Measurements from ENCODE around the gene SPSB1.

SPSB1 gene

GRCh38 chr1:9265037-9265436 lies 27.7 kb upstream of the SPSB1 start:
- no peak for ATAC-seq

DNA sequence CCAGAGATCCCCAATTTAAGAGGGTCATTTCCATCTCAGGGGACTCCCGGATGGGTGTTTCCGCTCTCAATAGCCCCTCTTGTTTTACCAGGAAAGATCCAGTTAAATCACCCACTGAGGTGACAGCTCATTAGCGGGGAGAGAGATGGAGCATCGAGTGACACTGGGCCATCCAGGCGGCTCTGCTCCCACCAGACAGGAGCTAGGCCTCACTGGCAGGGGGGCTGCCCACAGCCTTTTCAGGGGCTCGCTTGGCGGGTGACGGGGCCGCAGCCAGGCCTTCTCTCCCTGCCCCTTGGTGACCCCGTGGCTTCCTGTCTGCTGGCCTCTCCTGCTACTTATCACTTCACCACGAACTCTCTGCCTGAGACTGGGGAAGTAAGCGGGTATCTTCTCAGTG lies 26.7 kb upstream of the SPSB1 start:
- ATAC-seq = no peak
- TF ChIP-seq ZNF8 (CRISPR knock-in tag; IDR thresholded peaks at IDR 0.05) (no peak), GLIS3 (CRISPR knock-in tag; IDR thresholded peaks at IDR 0.05) (no peak), ZC3H10 (CRISPR knock-in tag; IDR thresholded peaks at IDR 0.05) (no peak), ESRRG (CRISPR knock-in tag; IDR thresholded peaks at IDR 0.05) (no peak), OSR1 (CRISPR knock-in tag; IDR thresholded peaks at IDR 0.05) (no peak), ARNTL (CRISPR knock-in tag; IDR thresholded peaks at IDR 0.05; ENCODE audit: borderline replicate concordance, low read depth) (no peak), TCF4 (CRISPR knock-in tag; IDR thresholded peaks at IDR 0.05; ENCODE audit: borderline replicate concordance) (no peak), TOX (CRISPR knock-in tag; IDR thresholded peaks at IDR 0.05; ENCODE audit: borderline replicate concordance) (no peak), CSDC2 (CRISPR knock-in tag; IDR thresholded peaks at IDR 0.05) (no peak), ZFP30 (CRISPR knock-in tag; IDR thresholded peaks at IDR 0.05) (no peak), SNAI2 (CRISPR knock-in tag; IDR thresholded peaks at IDR 0.05) (no peak), ISL1 (CRISPR knock-in tag; IDR thresholded peaks at IDR 0.05) (no peak), POU6F1 (CRISPR knock-in tag; IDR thresholded peaks at IDR 0.05; ENCODE audit: borderline replicate concordance, low read depth) (no peak), BACH2 (CRISPR knock-in tag; IDR thresholded peaks at IDR 0.05; ENCODE audit: borderline replicate concordance) (no peak), ZFP3 (CRISPR knock-in tag; IDR thresholded peaks at IDR 0.05) (no peak), PATZ1 (CRISPR knock-in tag; IDR thresholded peaks at IDR 0.05; ENCODE audit: borderline replicate concordance) (no peak), PPARA (CRISPR knock-in tag; IDR thresholded peaks at IDR 0.05; ENCODE audit: borderline replicate concordance) (no peak)
- TF ChIP-seq, protein P1, sequence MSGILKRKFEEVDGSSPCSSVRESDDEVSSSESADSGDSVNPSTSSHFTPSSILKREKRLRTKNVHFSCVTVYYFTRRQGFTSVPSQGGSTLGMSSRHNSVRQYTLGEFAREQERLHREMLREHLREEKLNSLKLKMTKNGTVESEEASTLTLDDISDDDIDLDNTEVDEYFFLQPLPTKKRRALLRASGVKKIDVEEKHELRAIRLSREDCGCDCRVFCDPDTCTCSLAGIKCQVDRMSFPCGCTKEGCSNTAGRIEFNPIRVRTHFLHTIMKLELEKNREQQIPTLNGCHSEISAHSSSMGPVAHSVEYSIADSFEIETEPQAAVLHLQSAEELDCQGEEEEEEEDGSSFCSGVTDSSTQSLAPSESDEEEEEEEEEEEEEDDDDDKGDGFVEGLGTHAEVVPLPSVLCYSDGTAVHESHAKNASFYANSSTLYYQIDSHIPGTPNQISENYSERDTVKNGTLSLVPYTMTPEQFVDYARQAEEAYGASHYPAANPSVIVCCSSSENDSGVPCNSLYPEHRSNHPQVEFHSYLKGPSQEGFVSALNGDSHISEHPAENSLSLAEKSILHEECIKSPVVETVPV (CRISPR knock-in tag; IDR thresholded peaks at IDR 0.05) = no peak
- TF ChIP-seq, protein P2, sequence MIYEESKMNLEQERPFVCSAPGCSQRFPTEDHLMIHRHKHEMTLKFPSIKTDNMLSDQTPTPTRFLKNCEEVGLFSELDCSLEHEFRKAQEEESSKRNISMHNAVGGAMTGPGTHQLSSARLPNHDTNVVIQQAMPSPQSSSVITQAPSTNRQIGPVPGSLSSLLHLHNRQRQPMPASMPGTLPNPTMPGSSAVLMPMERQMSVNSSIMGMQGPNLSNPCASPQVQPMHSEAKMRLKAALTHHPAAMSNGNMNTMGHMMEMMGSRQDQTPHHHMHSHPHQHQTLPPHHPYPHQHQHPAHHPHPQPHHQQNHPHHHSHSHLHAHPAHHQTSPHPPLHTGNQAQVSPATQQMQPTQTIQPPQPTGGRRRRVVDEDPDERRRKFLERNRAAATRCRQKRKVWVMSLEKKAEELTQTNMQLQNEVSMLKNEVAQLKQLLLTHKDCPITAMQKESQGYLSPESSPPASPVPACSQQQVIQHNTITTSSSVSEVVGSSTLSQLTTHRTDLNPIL (CRISPR knock-in tag; IDR thresholded peaks at IDR 0.05; ENCODE audit: low read depth) = no peak

More at GRCh38 chr1:9265037-9265436, 27.7 kb upstream of the SPSB1 start:
- no peak for TF ChIP-seq CSDC2 (CRISPR knock-in tag; IDR thresholded peaks at IDR 0.05)
- TF ChIP-seq TCF4 (CRISPR knock-in tag; IDR thresholded peaks at IDR 0.05; ENCODE audit: borderline replicate concordance) = no peak
- no peak for TF ChIP-seq SNAI2 (CRISPR knock-in tag; IDR thresholded peaks at IDR 0.05)
- no peak for TF ChIP-seq TOX (CRISPR knock-in tag; IDR thresholded peaks at IDR 0.05; ENCODE audit: borderline replicate concordance)
- no peak for TF ChIP-seq ESRRG (CRISPR knock-in tag; IDR thresholded peaks at IDR 0.05)
- TF ChIP-seq ISL1 (CRISPR knock-in tag; IDR thresholded peaks at IDR 0.05) = no peak
- TF ChIP-seq BACH2 (CRISPR knock-in tag; IDR thresholded peaks at IDR 0.05; ENCODE audit: borderline replicate concordance) = no peak
- TF ChIP-seq GLIS3 (CRISPR knock-in tag; IDR thresholded peaks at IDR 0.05) = no peak

DNA sequence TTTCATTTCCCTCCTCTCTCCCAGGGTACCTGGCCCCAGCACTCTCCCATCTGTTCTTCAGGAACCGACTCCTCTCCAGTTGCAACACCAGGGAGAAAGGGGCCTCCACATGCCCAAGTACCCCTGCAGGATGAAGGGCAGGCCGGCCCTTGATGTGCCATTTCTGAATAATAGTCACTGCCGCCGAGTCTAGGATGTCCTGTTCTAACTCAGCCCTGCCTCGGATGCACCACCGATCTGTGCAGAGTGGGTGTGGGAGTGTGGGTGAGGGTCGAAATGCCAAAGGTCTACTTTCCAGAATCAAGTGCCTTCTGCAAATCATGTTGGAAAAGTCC lies 25.4 kb upstream of the SPSB1 start:
- no peak for ATAC-seq
- TF ChIP-seq SNAI2 (CRISPR knock-in tag; IDR thresholded peaks at IDR 0.05) (no peak), ZC3H10 (CRISPR knock-in tag; IDR thresholded peaks at IDR 0.05) (no peak), CSDC2 (CRISPR knock-in tag; IDR thresholded peaks at IDR 0.05) (no peak), PATZ1 (CRISPR knock-in tag; IDR thresholded peaks at IDR 0.05; ENCODE audit: borderline replicate concordance) (no peak), ZNF70 (CRISPR knock-in tag; IDR thresholded peaks at IDR 0.05) (no peak)
